ENCODE results near the gene FBXO24.
"Not testable (repeated sequence)": the region's sequence is repeated elsewhere in the genome, so short reads cannot be mapped to it uniquely, and the experiment has no call there.

The FBXO24 gene, protein sequence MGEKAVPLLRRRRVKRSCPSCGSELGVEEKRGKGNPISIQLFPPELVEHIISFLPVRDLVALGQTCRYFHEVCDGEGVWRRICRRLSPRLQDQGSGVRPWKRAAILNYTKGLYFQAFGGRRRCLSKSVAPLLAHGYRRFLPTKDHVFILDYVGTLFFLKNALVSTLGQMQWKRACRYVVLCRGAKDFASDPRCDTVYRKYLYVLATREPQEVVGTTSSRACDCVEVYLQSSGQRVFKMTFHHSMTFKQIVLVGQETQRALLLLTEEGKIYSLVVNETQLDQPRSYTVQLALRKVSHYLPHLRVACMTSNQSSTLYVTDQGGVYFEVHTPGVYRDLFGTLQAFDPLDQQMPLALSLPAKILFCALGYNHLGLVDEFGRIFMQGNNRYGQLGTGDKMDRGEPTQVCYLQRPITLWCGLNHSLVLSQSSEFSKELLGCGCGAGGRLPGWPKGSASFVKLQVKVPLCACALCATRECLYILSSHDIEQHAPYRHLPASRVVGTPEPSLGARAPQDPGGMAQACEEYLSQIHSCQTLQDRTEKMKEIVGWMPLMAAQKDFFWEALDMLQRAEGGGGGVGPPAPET

DNA sequence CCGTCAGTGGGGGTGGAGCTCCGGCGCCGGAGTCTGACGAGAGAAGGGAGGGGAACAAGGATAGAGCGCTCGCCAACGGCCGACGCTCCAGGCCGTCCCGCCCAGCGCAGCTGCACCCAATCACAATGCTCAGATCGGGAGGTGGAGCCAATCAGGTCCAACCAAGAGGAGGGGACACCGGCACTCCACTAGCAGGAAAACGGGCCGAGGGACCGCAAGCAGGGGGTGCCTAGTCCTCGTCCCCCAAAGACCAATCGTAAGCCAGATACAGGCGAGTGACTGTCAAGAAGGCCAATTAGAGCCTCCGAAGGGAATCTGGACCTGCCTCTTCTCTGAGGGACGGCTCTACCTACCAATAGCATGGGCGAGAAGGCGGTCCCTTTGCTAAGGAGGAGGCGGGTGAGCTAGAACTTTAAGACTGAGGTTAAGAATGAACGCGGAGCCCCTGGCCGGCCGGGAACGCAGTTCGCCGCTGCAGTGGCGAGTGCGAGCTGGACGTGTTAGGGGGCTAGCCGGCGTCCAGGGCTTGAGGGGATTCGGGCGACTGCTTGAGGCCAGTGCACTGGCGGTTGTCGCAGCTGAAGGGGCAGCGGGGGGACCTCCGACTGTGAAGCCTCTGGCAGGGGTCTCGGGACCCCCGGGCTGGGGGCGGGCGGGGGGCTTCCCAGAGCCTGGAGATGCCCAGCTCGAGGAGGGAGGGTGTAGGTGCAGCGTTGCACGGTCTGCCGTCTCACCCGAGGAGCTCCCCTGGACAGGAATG, at the start of gene FBXO24:
FBXO24 (plus strand) TSS at position 63 of the 760 bp plus-strand sequence; CDS start at position 361, 298 bp downstream.
- DNase-seq (ENCODE audit: low read depth): peak; percentile 99

DNA sequence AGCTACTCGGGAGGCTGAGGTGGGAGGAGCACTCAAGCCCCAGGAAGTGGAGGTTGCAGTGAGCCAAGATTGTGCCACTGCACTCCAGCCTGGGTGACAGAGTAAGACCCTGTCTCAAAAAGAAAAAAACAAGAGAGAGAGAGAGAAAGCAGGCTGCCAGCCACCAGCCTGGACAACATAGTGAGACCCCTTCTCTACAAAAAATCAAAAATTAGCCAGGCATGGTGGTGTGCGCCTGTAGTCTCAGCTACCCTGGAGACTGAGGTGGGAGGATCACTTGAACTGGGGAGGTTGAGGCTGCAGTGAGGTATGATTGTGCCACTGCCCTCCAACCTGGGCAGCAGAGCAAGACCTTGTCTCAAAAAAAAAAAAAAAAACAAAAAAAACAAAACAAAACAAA, 49.4 kb upstream of the FBXO24 start:
- not testable (repeated sequence) for DNase-seq (ENCODE audit: low read depth)

DNA sequence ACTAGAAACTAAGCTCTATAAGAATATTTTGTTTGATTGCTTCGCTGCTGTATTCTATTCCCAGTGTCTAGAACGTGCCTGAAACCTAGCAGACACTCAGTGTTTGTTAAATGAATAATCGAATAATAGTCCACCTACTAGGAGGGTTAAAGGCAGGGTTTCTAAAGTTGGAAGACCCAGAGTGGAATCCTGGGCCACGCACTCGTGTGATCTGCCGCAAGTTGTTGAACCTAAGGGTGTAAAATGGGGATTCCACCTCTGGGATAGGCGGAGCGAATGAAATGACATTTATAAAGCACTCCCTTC, 47.8 kb upstream of the FBXO24 start:
- DNase-seq (ENCODE audit: low read depth): no peak

DNA sequence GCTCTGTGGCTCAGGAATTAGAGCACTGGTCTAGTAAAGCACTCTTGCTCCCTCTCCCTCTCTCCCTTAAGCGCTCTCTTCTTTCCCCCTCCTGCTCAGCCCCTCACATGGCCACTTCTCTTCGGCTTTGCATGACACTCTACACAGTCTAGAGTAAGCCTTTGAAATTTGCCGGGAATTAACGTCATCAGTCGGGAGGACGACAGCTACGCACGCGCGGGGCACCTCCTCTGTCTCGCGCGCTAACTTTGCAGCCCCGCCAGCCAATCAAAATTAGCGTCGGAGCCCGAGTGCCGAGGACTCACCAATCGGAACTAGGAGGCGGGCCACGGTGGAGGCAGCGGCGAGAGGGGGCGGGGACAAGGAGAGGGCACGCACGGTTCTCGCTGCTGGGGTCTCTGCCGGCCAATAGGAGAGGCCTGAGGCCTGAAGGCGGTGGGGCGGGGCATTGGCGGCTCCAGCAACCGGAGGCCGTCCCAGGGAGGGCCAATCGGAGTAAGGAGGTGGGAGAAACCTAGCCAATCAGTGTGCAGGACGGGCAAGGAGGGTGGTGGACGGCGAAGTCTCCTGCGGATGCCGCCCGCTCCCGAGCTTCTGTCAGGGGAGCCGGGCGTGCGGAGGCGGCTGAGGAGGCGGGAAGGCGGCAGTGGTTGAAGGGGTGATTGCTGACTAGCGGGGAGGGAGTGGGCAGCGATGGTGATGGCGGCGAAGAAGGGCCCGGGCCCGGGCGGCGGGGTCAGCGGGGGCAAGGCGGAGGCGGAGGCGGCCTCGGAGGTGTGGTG, 47.3 kb upstream of the FBXO24 start, which contains the start of gene AGFG2:
AGFG2 (plus strand) TSS at position 550 of the 782 bp plus-strand sequence; CDS start at position 694, 144 bp downstream.
- DNase-seq (ENCODE audit: low read depth): peak; percentile 100

DNA sequence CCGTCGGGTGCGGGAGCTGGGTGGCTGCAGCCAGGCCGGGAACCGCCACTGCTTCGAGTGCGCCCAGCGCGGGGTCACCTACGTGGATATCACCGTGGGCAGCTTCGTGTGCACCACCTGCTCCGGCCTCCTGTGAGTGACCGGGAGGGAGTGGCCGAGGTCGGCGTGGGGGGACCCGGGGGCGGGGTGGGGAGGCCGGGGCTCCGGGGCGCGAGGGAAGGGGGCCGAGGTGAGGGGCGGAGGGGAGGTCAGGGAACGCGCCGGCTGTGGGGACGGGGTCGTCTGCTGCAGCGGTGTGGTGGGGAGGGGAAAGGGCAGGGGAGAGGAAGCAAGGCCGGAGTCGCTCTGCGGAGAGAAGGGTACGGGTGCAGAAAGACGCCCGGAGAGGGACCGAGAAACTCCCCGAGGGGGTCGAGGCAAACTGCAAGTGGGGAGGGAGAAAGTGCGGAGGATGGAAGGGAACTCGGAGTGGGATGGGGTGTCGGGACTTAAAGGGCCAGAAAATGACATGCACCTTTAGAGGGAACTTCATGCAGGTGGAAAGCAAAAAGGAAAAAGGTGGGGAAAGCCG, 46.6 kb upstream of the FBXO24 start:
- no peak for DNase-seq (ENCODE audit: low read depth)

DNA sequence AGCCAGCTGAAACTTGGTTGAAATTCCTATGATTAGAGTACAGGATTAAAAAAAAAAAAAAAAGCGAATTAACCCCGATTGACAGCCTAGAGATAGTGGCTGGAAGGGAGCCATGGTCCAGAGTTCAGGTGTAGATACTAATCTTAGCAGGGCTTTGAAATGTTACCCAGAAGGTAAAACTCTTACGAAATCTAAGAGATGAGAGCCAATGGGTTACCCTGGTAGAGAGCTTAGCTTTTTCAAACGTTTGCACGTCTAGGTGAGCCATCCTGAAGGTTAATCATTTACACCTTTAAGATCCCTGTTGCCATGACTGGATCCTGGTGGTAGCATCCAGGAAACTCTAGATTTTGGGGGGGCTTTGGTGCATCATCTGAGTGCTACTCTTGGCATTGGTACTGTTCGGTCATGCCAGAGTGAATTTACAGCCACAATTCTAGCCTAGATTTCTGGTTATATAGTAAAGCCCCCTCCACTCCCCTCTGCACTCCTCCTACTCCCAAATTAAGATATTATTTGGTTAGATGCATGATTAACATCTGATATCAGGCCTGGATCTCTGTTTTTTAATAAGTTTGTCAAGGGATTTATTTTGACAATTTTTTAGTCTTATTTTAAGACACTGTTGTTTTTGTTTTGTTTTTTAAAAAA, 45.9 kb upstream of the FBXO24 start:
- no peak for DNase-seq (ENCODE audit: low read depth)

DNA sequence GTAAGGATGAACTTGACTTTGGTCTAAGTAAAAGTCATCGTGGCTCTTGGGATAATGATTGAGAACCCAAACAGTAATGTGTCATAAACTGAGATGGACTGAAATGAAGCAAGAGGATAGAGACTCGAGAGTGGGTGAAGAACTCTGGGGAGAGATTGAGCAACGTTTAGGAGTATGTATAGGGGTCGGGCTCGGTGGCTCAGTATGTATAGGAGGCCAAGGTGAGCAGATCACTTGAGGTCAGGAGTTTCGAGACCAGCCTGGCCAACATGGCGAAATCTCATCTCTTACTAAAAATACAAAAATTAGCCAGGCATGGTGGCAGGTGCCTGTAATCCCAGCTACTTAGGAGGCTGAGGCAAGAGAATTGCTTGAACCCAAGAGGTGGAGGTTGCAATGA, 44.8 kb upstream of the FBXO24 start:
- DNase-seq (ENCODE audit: low read depth): not testable (repeated sequence)

DNA sequence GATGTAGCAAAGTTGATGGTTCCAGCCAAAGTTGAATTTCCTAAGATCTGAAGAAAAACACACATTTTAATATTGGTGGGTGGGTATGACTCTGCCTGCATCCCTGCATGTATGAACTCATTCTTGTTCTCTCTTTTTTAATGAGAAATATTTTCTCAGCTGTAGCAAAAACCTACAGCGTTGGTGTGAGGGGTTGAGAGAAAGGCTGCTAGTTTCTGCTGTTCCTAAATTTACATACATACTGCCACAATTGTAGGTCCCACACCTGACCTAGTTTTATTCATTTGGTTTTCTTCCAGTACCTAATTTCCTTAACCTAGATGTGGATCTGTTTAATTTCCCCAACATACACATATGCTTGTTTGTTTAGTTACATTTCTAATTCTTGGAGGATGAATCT, 42.5 kb upstream of the FBXO24 start:
- DNase-seq (ENCODE audit: low read depth): no peak

DNA sequence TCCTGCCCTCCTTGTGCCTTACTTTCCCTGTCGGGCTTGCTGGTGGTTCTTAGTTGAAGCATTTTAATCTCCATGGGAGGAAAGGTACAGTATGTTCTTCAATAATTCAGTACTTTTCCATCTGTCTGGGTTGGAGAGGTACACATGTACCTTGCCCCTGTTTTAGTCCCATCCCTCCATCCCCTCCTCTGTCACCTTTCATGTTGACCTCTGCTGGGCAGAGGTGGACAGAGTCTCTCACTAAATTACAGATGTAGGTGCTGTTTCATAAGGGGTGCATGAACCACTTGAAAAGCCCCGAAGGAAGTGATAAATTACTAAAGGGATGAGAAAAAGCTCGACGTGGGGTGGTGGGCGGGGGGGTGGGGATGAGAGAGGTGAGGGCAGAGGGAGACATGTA, 41.7 kb upstream of the FBXO24 start:
- DNase-seq (ENCODE audit: low read depth): no peak

DNA sequence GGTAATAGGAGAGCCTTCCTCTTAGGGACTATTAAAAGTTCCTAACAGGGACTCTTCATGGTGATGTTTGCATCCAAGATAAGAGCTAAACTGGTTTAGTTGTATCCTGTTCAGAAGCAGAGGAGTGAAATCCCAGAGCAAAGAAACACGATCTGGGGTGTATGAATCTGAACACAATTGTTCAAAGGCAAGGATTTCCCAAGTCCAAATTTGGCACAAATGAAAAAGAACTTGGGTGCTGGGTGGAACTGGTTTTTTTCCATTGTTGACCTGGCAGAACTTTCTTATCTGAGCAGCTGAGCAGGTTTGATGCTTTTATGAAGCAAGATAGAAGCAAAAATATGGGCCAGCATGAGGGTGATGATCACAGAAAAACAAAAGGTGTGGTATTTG, 41.2 kb upstream of the FBXO24 start:
- no peak for DNase-seq (ENCODE audit: low read depth)

DNA sequence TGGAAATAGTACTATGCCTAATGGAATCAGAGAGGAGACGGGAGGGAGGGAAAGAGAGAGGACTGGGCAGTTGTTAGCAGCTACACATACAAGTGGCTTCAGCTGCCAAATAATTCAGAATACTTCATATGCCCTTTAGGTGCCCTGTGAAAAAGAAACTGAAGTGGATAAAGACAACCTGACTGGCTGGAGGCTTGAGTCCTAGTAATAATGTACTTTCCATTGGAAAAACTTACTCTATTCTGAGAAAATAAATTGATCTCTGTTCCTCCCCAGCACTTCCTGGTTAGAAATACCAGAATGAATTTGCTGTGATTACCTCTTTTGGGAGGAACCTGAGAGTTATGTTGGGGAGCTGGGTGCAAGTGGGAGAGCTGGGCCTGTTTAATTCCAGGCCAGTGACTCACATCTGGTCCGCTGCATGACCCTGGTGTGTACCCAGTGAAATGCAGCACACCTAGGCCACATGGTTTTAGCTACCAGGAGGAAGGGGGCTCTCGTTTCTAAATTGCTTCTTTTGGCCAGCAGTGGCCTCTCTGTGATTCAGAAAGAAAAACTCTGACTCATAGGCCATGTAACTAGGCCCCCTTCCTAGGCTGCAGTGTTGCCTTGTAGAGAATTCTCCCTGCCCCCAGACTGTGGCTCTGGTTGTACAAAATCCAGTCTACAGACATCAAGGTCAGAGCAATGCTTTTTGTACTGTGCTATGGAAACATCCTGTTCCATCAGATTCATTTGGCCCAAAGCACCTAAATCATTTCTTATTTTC, 40.6 kb upstream of the FBXO24 start:
- peak; percentile 43 for DNase-seq (ENCODE audit: low read depth)

DNA sequence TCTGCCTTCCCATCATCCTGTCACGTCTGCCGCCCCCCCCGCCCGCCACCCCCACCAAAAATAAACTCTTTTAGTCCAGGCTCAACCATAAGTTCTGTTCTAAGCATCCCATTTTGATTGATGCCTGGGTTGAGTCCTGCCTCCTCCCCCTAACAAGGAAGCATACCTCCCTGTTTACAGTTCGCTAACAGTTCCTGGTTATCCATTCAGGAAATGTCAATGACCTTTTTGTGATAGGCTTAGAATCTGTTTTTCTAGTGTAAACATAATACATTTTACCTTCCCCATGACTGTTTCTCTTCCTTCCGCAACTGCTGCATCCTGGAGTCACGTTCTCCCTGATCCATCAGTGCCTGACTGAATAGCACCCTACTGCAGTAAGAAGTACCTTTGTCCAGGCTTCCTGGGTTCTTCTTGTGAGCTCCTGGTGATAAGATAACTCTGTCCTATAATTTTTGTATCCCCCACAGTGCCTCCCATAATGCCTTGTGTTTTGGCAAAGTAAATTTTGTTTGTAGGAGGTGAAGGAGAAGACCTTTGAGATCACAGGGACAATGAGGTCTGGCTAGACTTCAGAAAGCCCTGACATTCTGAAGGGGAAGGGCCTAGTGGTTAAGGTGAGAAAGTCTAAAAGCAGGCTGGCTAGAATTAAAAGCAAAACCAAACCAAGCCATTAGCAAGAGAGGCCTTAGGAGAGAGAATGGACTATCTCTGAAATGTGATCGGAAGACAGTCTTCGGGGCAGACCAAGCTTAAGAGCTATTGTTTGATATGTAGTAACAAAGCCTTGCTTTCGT, 39.8 kb upstream of the FBXO24 start:
- no peak for DNase-seq (ENCODE audit: low read depth)

DNA sequence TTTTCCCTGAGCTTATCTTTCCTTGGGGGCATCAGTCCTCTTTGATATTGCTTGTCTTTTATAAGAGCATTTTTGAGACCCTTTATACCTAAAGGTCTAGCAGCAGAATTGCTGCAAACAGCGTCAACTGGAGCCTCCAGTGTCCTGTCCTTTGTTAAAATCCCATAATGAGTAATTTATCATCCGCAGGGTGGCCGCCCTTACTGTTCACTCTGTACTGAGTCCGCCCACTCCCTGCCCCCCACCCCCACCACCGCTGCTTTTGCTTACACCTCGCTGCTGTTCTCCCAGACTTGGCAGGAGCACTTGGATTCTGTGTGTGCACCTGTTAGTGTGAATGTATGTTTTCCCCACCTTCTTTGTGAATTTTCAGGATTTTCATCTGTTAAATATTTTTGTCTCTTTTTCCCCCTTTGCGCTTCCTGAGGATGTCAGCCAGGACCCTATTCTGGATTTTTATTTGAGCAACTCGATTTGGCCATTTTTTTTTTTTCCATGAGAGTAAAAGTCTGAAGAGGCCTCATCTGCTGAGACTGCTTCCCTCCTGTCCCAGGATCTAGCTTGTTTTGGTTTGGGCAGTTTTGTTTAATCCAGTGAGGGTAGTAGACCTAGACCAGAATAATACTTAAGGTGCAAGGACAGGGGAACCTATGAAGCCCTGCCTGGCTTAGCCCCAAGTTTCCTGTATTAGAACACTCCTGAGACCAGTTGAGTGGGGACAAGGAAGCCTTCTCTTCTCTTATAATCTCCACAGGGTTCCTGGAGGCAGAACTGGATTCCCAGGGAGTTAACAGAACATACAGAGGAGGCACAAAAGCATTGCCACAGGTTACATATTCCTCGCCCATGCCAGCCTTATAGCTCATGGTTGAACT, 39.0 kb upstream of the FBXO24 start:
- no peak for DNase-seq (ENCODE audit: low read depth)

DNA sequence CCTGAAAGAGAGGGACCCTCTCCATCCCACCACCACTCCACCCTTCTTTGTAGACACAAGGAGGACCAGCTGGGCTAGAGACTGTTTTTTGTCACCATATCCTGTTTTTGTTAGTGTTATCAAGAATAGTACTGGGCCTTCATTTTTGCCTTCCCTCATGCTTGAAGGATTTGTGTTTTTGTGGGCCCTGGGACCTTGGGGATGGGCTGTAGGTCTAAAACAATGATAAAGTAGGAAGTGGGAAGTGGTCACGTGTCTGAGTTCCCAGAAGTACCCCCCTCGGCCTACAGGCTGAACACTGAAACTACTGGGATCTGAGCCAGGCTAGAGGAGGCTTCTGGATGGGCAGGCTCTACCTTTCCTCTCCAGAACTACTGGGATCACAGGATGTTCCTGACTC, 38.3 kb upstream of the FBXO24 start:
- no peak for DNase-seq (ENCODE audit: low read depth)

DNA sequence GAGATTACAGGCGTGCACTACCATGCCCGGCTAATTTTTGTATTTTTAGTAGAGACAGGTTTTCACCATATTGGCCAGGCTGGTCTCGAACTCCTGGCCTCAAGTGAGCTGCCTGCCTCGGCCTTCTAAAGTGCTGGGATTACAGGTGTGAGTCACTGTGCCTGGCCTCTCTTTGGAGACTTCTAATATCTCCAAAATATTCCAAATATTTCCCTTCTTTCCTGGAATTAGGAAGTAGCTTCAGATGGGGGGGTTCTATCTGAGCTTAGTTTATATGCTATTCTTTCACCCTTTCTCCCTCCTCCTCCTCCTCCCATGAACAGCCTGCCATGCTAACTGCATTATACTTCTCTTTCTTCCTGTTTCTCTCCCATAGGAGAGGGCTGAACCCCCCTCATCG, 37.7 kb upstream of the FBXO24 start:
- DNase-seq (ENCODE audit: low read depth): not testable (repeated sequence)

DNA sequence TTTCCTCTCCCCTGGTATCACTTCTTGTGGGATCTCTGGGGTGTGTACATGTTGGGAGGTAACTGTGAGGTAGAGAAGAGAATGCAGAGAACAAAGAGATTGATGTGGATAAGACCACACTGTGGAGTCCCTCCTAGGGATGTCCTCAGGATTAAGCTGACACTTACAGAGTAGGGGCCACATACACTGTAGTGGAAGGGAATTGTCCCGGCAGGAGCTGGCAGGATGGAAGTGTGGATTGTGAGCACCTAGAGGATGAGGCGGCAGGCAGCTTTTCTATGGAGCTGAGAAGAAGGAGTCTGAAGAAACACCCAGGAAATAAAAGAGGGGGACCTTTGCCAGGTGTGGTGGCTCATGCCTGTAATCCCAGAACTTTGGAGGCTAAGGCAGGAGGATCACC, 33.6 kb upstream of the FBXO24 start:
- no peak for DNase-seq (ENCODE audit: low read depth)

DNA sequence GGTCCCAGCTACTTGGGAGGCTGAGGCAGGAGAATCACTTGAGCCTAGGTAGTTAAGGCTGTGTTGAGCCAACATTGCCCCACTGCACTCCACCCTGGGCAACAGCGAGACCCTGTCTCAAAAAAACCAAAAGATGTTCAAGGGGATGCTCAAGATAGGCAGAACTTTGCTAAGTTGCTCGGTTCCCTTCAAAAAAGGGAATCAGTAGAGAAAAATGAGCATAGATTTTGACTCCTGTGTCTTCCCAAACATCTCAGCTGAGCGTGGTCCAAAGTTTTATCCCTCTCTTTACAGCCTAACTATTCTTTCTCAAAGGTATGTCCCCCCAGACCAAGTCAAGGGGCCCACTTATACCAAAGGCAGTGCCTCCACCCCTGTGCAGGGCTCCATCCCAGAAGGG, 33.1 kb upstream of the FBXO24 start:
- DNase-seq (ENCODE audit: low read depth): no peak

DNA sequence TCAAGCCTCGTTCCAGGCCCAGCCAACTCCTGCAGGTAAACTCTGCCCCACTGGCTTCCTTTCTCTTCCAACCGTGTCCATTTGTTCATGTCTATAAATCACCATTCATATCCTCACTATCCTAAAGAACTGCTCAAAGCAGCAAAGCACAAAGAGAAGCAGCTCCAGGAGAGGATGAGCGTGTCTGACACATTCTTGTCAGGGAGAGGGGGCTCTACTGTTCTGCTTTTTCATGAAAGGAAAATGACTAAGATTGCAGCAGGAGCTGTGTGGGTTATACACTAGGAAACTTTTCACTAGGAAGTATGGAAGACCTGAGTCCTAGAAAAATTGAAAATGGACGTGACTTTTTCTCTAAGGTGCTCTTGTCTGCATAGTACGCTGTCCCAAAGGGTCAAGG, 30.4 kb upstream of the FBXO24 start:
- no peak for DNase-seq (ENCODE audit: low read depth)

DNA sequence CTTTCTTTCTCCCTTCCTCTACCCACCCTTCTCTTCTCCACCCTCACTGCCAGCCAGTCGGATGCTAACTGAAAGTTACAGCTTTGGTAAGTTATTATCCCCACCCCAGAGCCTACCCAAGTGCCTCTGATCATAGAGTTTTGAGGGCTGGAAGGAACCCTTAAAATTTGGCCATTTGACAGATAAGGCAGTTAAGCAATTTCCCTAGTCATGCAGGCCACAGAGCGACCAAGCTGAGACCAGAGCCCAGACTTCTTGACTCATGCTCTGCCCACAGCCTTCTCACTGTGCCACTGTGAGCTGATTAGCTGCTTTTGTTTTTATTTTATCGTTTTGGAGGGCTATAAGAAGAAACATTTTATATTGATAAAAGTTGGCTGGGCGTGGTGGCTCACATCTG, 29.6 kb upstream of the FBXO24 start:
- no peak for DNase-seq (ENCODE audit: low read depth)
